ENCODE measurements around the gene ACOT13.
A peak's percentile ranks its signal among the peaks of the same experiment; 100 is the strongest.
"Not testable (repeated sequence)": the region's sequence is repeated elsewhere in the genome, so short reads cannot be mapped to it uniquely, and the experiment has no call there.

ACOT13 gene

GRCh38 chr6:24662236-24662635 is 4.6 kb upstream of the ACOT13 start:
- no peak for DNase-seq (ENCODE audit: low read depth)

- no peak for DNase-seq (ENCODE audit: low read depth)
Measured at GRCh38 chr6:24663189-24663588, 3.7 kb upstream of the ACOT13 start.

- no peak for DNase-seq (ENCODE audit: low read depth)
Measured at GRCh38 chr6:24664046-24664987, 2.6 kb upstream of the ACOT13 start.

- DNase-seq (ENCODE audit: low read depth), result peak; percentile 14
Measured at GRCh38 chr6:24666097-24666640, 708 bp upstream of the ACOT13 start.

- no peak for DNase-seq (ENCODE audit: low read depth)
Measured at GRCh38 chr6:24667378-24667803, 514 bp downstream of the ACOT13 start.

- not testable (repeated sequence) for DNase-seq (ENCODE audit: low read depth)
Measured at GRCh38 chr6:24668066-24668996, 1.5 kb downstream of the ACOT13 start.

GRCh38 chr6:24668997-24669361 is 2.1 kb downstream of the ACOT13 start:
- DNase-seq (ENCODE audit: low read depth), result no peak

- not testable (repeated sequence) for DNase-seq (ENCODE audit: low read depth)
Measured at GRCh38 chr6:24670492-24670891, 3.6 kb downstream of the ACOT13 start.

GRCh38 chr6:24671077-24671476 is 4.2 kb downstream of the ACOT13 start:
- DNase-seq (ENCODE audit: low read depth), result not testable (repeated sequence)

GRCh38 chr6:24672620-24673182 is 5.8 kb downstream of the ACOT13 start:
- no peak for DNase-seq (ENCODE audit: low read depth)

- no peak for DNase-seq (ENCODE audit: low read depth)
Measured at GRCh38 chr6:24673625-24674024, 6.7 kb downstream of the ACOT13 start.

GRCh38 chr6:24678792-24679352 is 12.0 kb downstream of the ACOT13 start:
- not testable (repeated sequence) for DNase-seq (ENCODE audit: low read depth)

- DNase-seq (ENCODE audit: low read depth), result no peak
Measured at GRCh38 chr6:24680582-24680981, 13.7 kb downstream of the ACOT13 start.

GRCh38 chr6:24683297-24684296 is 16.7 kb downstream of the ACOT13 start:
- DNase-seq (ENCODE audit: low read depth), result no peak

GRCh38 chr6:24686408-24686807 is 19.5 kb downstream of the ACOT13 start:
- no peak for DNase-seq (ENCODE audit: low read depth)

GRCh38 chr6:24686946-24687345 is 20.1 kb downstream of the ACOT13 start:
- DNase-seq (ENCODE audit: low read depth), result no peak

GRCh38 chr6:24689964-24690363 is 23.1 kb downstream of the ACOT13 start:
- no peak for DNase-seq (ENCODE audit: low read depth)

GRCh38 chr6:24690593-24690992 is 23.7 kb downstream of the ACOT13 start:
- no peak for DNase-seq (ENCODE audit: low read depth)

GRCh38 chr6:24691550-24691949 is 24.7 kb downstream of the ACOT13 start:
- DNase-seq (ENCODE audit: low read depth), result no peak

GRCh38 chr6:24692003-24692402 is 25.1 kb downstream of the ACOT13 start:
- no peak for DNase-seq (ENCODE audit: low read depth)
